Loucy (cell line): Measurements from ENCODE around the gene CXCL1.

Source experiments
- CTCF ChIP-seq: fragments of 200-600 bp; sonication (generic); conservative IDR thresholded peaks from 2 replicates; pipeline ENCODE4 v1.5.1; 2014; ENCODE audit warnings: mild to moderate bottlenecking, antibody characterized with exemption, low read length
- EZH2phosphoT487 ChIP-seq: fragments of 200-600 bp; IDR thresholded peaks from 2 replicates; pipeline ENCODE4 v1.6.1; 2018; ENCODE audit warnings: antibody characterized with exemption, mild to moderate bottlenecking, moderate library complexity, borderline replicate concordance

GRCh38 chr4:73865431-73866096, 3.6 kb upstream of the CXCL1 start:
- TF ChIP-seq CTCF: no peak
- no peak for TF ChIP-seq EZH2phosphoT487
